ENCODE results near the gene APBA3. TPM values are rescaled to one million over a fixed set of nuclear protein-coding genes. Genes with fewer than 3 reads are reported as not detected.

APBA3 gene
- total and polyA plus RNA-seq, 9 of the 15 experiments (the other 6 are each of a cell fraction or from before 2014, with no cell fraction given): 0.10 to 29.5 (median 11.5) TPM

- peak; percentile 55; the same call in 1 of the 2 replicates for TF ChIP-seq CREB3L1 (IDR thresholded peaks at IDR 0.05; ENCODE audit: borderline replicate concordance, low read depth)
- TF ChIP-seq ZKSCAN1 (IDR thresholded peaks at IDR 0.05; ENCODE audit: low read depth, low read length): peak; percentile 54; the same call in 1 of the 2 replicates
- no peak for TF ChIP-seq ESRRB (CRISPR knock-in tag; IDR thresholded peaks at IDR 0.05; ENCODE audit: borderline replicate concordance)
- no peak for TF ChIP-seq TARDBP (IDR thresholded peaks at IDR 0.05)
- no peak for TF ChIP-seq HOXB6 (CRISPR knock-in tag; IDR thresholded peaks at IDR 0.05; ENCODE audit: borderline replicate concordance)
- no peak for TF ChIP-seq MCM5 (IDR thresholded peaks at IDR 0.05; ENCODE audit: low read depth)
- TF ChIP-seq ATF1 (CRISPR knock-in tag; IDR thresholded peaks at IDR 0.05): no peak
- TF ChIP-seq ATF1 (tag; IDR thresholded peaks at IDR 0.05): peak; percentile 34; the same call in 1 of the 2 replicates
- TF ChIP-seq HIVEP1 (CRISPR knock-in tag; IDR thresholded peaks at IDR 0.05): no peak
- TF ChIP-seq TRIM24 (IDR thresholded peaks at IDR 0.05): no peak
- TF ChIP-seq GTF2F1 (IDR thresholded peaks at IDR 0.05; ENCODE audit: low read depth, low read length): no peak
- no peak for TF ChIP-seq ETS1 (conservative IDR thresholded peaks at IDR 0.05; ENCODE audit: control insufficient read depth, low read depth, low read length)
- no peak for TF ChIP-seq ATF3 (IDR thresholded peaks at IDR 0.05)
- TF ChIP-seq ATF3 (CRISPR knock-in tag; conservative IDR thresholded peaks at IDR 0.05): no peak
- TF ChIP-seq NR2C1 (IDR thresholded peaks at IDR 0.05): peak; percentile 51
- no peak for TF ChIP-seq NR2C1 (tag; IDR thresholded peaks at IDR 0.05)
- TF ChIP-seq PML (IDR thresholded peaks at IDR 0.05; ENCODE audit: low read length): no peak
- no peak for TF ChIP-seq ATF6 (CRISPR knock-in tag; IDR thresholded peaks at IDR 0.05)
- TF ChIP-seq TGIF2 (CRISPR knock-in tag; IDR thresholded peaks at IDR 0.05): no peak
- TF ChIP-seq ELF2 (CRISPR knock-in tag; IDR thresholded peaks at IDR 0.05): no peak
- no peak for TF ChIP-seq ZNF354B (CRISPR knock-in tag; IDR thresholded peaks at IDR 0.05)
- no peak for TF ChIP-seq UBTF (IDR thresholded peaks at IDR 0.05; ENCODE audit: borderline replicate concordance in 1 of 2, low read depth in 2 of 2, low read length in 2 of 2)
- no peak for TF ChIP-seq PTTG1 (tag; IDR thresholded peaks at IDR 0.05; ENCODE audit: low read depth)
- no peak for TF ChIP-seq ZNF76 (CRISPR knock-in tag; IDR thresholded peaks at IDR 0.05; ENCODE audit: borderline replicate concordance)
Observed at GRCh38 chr19:3743486-3743885, 18.0 kb downstream of the APBA3 start (continued).
